Small intestine (tissue), 7 donors: Measurements from ENCODE around the gene GIT2. TPM values are rescaled to one million over a fixed set of nuclear protein-coding genes. Genes with fewer than 3 reads are reported as not detected.

Experiments
- DNase-seq, 2 donors: peaks; one replicate each; pipeline versions ENCODE4 v3.0.0 to v3.0.0-alpha.2; 2013
- FAIRE-seq: peaks from 2 replicates; lab custom pipeline; 2012; peaks lifted over from hg19 to GRCh38; lab: Jason Lieb, UNC
- H3K27ac ChIP-seq, 3 donors: one replicate each; pipeline ENCODE4 v1.5.1; 2013; ENCODE audit warnings: low read length in 2 of 3, mild to moderate bottlenecking in 2 of 3, control low read depth in 1 of 3, inconsistent platforms in 1 of 3, low read depth in 1 of 3, moderate library complexity in 1 of 3
- H3K27me3 ChIP-seq, 3 donors: one replicate each; pipeline ENCODE4 v1.6.1; 2013; ENCODE audit warnings: low read length in 3 of 3, inconsistent platforms in 1 of 3; ENCODE audit not compliant: control insufficient read depth in 3 of 3, insufficient read depth in 3 of 3
- H3K36me3 ChIP-seq, 3 donors: one replicate each; pipeline ENCODE4 v1.6.1; 2013; ENCODE audit warnings: low read length in 3 of 3, inconsistent platforms in 1 of 3, low read depth in 1 of 3, mild to moderate bottlenecking in 1 of 3, moderate library complexity in 1 of 3; ENCODE audit not compliant: control insufficient read depth in 3 of 3, insufficient read depth in 2 of 3
- H3K4me1 ChIP-seq, 3 donors: one replicate each; pipeline ENCODE4 v1.6.1; 2013; ENCODE audit warnings: low read length in 2 of 3, inconsistent platforms in 1 of 3, low read depth in 1 of 3, mild to moderate bottlenecking in 1 of 3, moderate library complexity in 1 of 3; ENCODE audit not compliant: control insufficient read depth in 3 of 3, insufficient read depth in 2 of 3
- H3K4me3 ChIP-seq, 3 donors: one replicate each; pipeline ENCODE4 v1.5.1; 2013; ENCODE audit warnings: low read length in 3 of 3, control low read depth in 1 of 3, inconsistent platforms in 1 of 3, low read depth in 1 of 3, mild to moderate bottlenecking in 1 of 3, moderate library complexity in 1 of 3
- H3K9me3 ChIP-seq, 2 donors: one replicate each; pipeline ENCODE4 v1.6.1; 2013; ENCODE audit warnings: low read depth in 1 of 2, low read length in 1 of 2; ENCODE audit not compliant: control insufficient read depth in 2 of 2, insufficient read depth in 1 of 2
- WGBS, 3 donors: extraction: QIAGEN DNeasy Blood & Tissue Kit; methylation state at CpG; one replicate each; pipeline ENCODE4 v1.1.7; 2013; 5-methylcytosine and 5-hydroxymethylcytosine counted together
- polyA plus RNA-seq, 4 donors: library from polyadenylated mRNA; stranded (reverse) in 3 of 4; unstranded in 1 of 4; fragments of 200-250 nt in 3 of 4; fragments of 120-200 nt in 1 of 4; gene quantifications; one replicate each; pipeline versions ENCODE4 v1.2.1 to v1.2.3, GENCODE V29; 2013
- donor health status: healthy with polysubstance abuse.
- donor health status: control.
- donor health status: control.
- donor health status: Bipolar disorder and iron deficiency.
- donor health status: healthy.

The GIT2 gene
- polyA plus RNA-seq, 4 donors, result 7.0 to 32.6 (median 9.0) TPM

GRCh38 chr12:109915171-109916040 is 80.8 kb downstream of the GIT2 start:
- DNase-seq (no peak), FAIRE-seq (no peak)
- H3K36me3 ChIP-seq, result peaks cover 20 to 82% (median 22%) of the 10 kb centered on the region in 3 donors
- no peak overlapping the region for H3K27ac ChIP-seq
- 81 to 89% (median 85%) methylated on average over 20 to 26 of the region's 26 CpGs for WGBS, 3 donors
- no peaks in the 10 kb centered on the region for H3K27me3 ChIP-seq
- no peak overlapping the region for H3K4me3 ChIP-seq
- H3K4me1 ChIP-seq, result no peaks in the 10 kb centered on the region
- no peaks in the 10 kb centered on the region for H3K9me3 ChIP-seq

- H3K27me3 ChIP-seq, result no peaks in the 10 kb centered on the region
- H3K27ac ChIP-seq, result no peak overlapping the region
- H3K4me1 ChIP-seq, result no peaks in the 10 kb centered on the region
- 93 to 95% (median 94%) methylated on average over 14 to 16 of the region's 16 CpGs for WGBS, 3 donors
- no peak for FAIRE-seq
- H3K4me3 ChIP-seq, result no peak overlapping the region
- H3K9me3 ChIP-seq, result no peaks in the 10 kb centered on the region
- no peak for DNase-seq
- peaks cover 18 to 86% (median 20%) of the 10 kb centered on the region in 3 donors for H3K36me3 ChIP-seq
These were observed 81.7 kb downstream of the GIT2 start for GRCh38 chr12:109914461-109914860.

- 85 to 96% (median 95%) methylated on average over 12 of the region's 12 CpGs for WGBS, 3 donors
- Histone ChIP-seq H3K4me1 (no peaks in the 10 kb centered on the region), H3K9me3 (no peaks in the 10 kb centered on the region), H3K27ac (no peak overlapping the region), H3K36me3 (peaks cover 22 to 87% (median 24%) of the 10 kb centered on the region in 3 donors), H3K27me3 (no peaks in the 10 kb centered on the region), H3K4me3 (no peak overlapping the region)
- no peak for FAIRE-seq
- no peak for DNase-seq
These were observed 83.3 kb downstream of the GIT2 start for GRCh38 chr12:109912855-109913321.

GRCh38 chr12:109910969-109911348 is 85.2 kb downstream of the GIT2 start:
- Histone ChIP-seq H3K27me3 (no peaks in the 10 kb centered on the region), H3K9me3 (no peaks in the 10 kb centered on the region), H3K4me3 (no peak overlapping the region), H3K36me3 (peaks cover 14 to 93% (median 23%) of the 10 kb centered on the region in 3 donors), H3K27ac (no peak overlapping the region), H3K4me1 (no peaks in the 10 kb centered on the region)
- no peak for FAIRE-seq
- whole genome bisulfite sequencing, 3 donors, result 77 to 85% (median 79%) methylated on average over 12 of the region's 12 CpGs
- peak; percentile 14 to 68 for DNase-seq

GRCh38 chr12:109910254-109910968 is 85.8 kb downstream of the GIT2 start:
- Histone ChIP-seq H3K4me3 (no peak overlapping the region), H3K36me3 (peaks cover 18 to 93% (median 20%) of the 10 kb centered on the region in 3 donors), H3K4me1 (no peaks in the 10 kb centered on the region), H3K27ac (no peak overlapping the region), H3K9me3 (no peaks in the 10 kb centered on the region), H3K27me3 (no peaks in the 10 kb centered on the region)
- DNase-seq (no peak), FAIRE-seq (no peak)
- WGBS, 3 donors, result 86 to 87% (median 86%) methylated on average over 8 of the region's 8 CpGs

- DNase-seq (no peak), FAIRE-seq (no peak)
- Histone ChIP-seq H3K27ac (no peak overlapping the region), H3K4me3 (no peak overlapping the region), H3K4me1 (peaks cover 0 to 2% (median 0%) of the 10 kb centered on the region in 3 donors), H3K27me3 (no peaks in the 10 kb centered on the region), H3K9me3 (no peaks in the 10 kb centered on the region), H3K36me3 (peaks cover 12 to 71% (median 25%) of the 10 kb centered on the region in 3 donors)
- WGBS, 3 donors, result 88 to 98% (median 93%) methylated on average over 10 of the region's 10 CpGs
These were observed 90.9 kb downstream of the GIT2 start for GRCh38 chr12:109905301-109905700.

- H3K4me3 ChIP-seq, result no peak overlapping the region
- H3K4me1 ChIP-seq, result peaks cover 0 to 2% (median 2%) of the 10 kb centered on the region in 3 donors
- H3K27ac ChIP-seq, result no peak overlapping the region
- FAIRE-seq, result no peak
- H3K27me3 ChIP-seq, result no peaks in the 10 kb centered on the region
- DNase-seq, result no peak
- H3K9me3 ChIP-seq, result no peaks in the 10 kb centered on the region
- H3K36me3 ChIP-seq, result peaks cover 9 to 52% (median 21%) of the 10 kb centered on the region in 3 donors
- WGBS, 3 donors, result 82 to 96% (median 93%) methylated on average over 15 of the region's 15 CpGs
These were observed 93.2 kb downstream of the GIT2 start for GRCh38 chr12:109902891-109903418.
